H9 (cell line): ENCODE results near the gene POU2F1. TPM values are rescaled to one million over a fixed set of nuclear protein-coding genes. Genes with fewer than 3 reads are reported as not detected.

Source experiments
- DNase-seq: peaks from one replicate; pipeline ENCODE4 v3.0.0-alpha.2; 2017
- H2AFZ ChIP-seq: one replicate; pipeline ENCODE4 v1.6.1; 2013; ENCODE audit warnings: mild to moderate bottlenecking, low read length, control low read depth, moderate library complexity
- H2AK5ac ChIP-seq: 2 replicates; pipeline ENCODE4 v1.6.1; 2013; ENCODE audit warnings: low read length, control low read depth, mixed read lengths; ENCODE audit not compliant: insufficient read length
- H2BK120ac ChIP-seq: one replicate; pipeline ENCODE4 v1.6.1; 2013; ENCODE audit warnings: low read depth, mild to moderate bottlenecking, low read length, control low read depth, inconsistent platforms; ENCODE audit not compliant: poor library complexity, severe bottlenecking
- H2BK12ac ChIP-seq: 2 replicates; pipeline ENCODE4 v1.6.1; 2013; ENCODE audit warnings: low read length, control low read depth, mixed read lengths, low read depth; ENCODE audit not compliant: insufficient read length
- H2BK15ac ChIP-seq: 2 replicates; pipeline ENCODE4 v1.6.1; 2013; ENCODE audit warnings: low read depth, low read length, control low read depth
- H2BK20ac ChIP-seq: one replicate; pipeline ENCODE4 v1.6.1; 2013; ENCODE audit warnings: low read depth, mild to moderate bottlenecking, low read length, control low read depth, inconsistent platforms; ENCODE audit not compliant: poor library complexity, severe bottlenecking
- H2BK5ac ChIP-seq: 2 replicates; pipeline ENCODE4 v1.6.1; 2013; ENCODE audit warnings: low read length, control low read depth, mixed read lengths; ENCODE audit not compliant: insufficient read length
- H3K14ac ChIP-seq: 2 replicates; pipeline ENCODE4 v1.6.1; 2013; ENCODE audit warnings: low read length, control low read depth; ENCODE audit not compliant: insufficient read depth
- H3K18ac ChIP-seq: 2 replicates; pipeline ENCODE4 v1.6.1; 2013; ENCODE audit warnings: low read depth, mild to moderate bottlenecking, mixed read lengths, low read length, control low read depth; ENCODE audit not compliant: insufficient read length
- H3K23ac ChIP-seq: 2 replicates; pipeline ENCODE4 v1.6.1; 2013; ENCODE audit warnings: low read length, control low read depth, mixed read lengths, low read depth; ENCODE audit not compliant: insufficient read length
- H3K23me2 ChIP-seq: 2 replicates; pipeline ENCODE4 v1.6.1; 2013; ENCODE audit warnings: low read depth, mild to moderate bottlenecking, mixed read lengths, low read length, control low read depth; ENCODE audit not compliant: insufficient read length, poor library complexity, severe bottlenecking
- H3K27ac ChIP-seq: 2 replicates; pipeline ENCODE4 v1.5.1; 2013; ENCODE audit warnings: low read length, control low read depth, mixed read lengths, low read depth; ENCODE audit not compliant: insufficient read length
- H3K27me3 ChIP-seq: 2 replicates; pipeline ENCODE4 v1.6.1; 2013; ENCODE audit warnings: low read length, control low read depth, inconsistent platforms; ENCODE audit not compliant: insufficient read depth
- H3K4ac ChIP-seq: 2 replicates; pipeline ENCODE4 v1.6.1; 2013; ENCODE audit warnings: low read depth, mild to moderate bottlenecking, control low read depth, inconsistent platforms, low read length, moderate library complexity
- H3K4me1 ChIP-seq: 2 replicates; pipeline ENCODE4 v1.6.1; 2013; ENCODE audit warnings: low read length, control low read depth, inconsistent platforms; ENCODE audit not compliant: insufficient read depth
- H3K4me2 ChIP-seq: 2 replicates; pipeline ENCODE4 v1.6.1; 2013; ENCODE audit warnings: low read length, control low read depth, mixed read lengths; ENCODE audit not compliant: insufficient read length, insufficient read depth
- H3K56ac ChIP-seq: 2 replicates; pipeline ENCODE4 v1.6.1; 2013; ENCODE audit warnings: low read depth, mild to moderate bottlenecking, mixed read lengths, low read length, control low read depth; ENCODE audit not compliant: insufficient read length
- H3K79me1 ChIP-seq: 2 replicates; pipeline ENCODE4 v1.6.1; 2013; ENCODE audit warnings: low read depth, mild to moderate bottlenecking, moderate library complexity, low read length, control low read depth, inconsistent platforms; ENCODE audit not compliant: insufficient read depth, poor library complexity, severe bottlenecking
- H3K79me2 ChIP-seq: 2 replicates; pipeline ENCODE4 v1.6.1; 2013; ENCODE audit warnings: low read length, control low read depth, inconsistent platforms; ENCODE audit not compliant: insufficient read depth
- H3K9ac ChIP-seq: 2 replicates; pipeline ENCODE4 v1.6.1; 2013; ENCODE audit warnings: low read length, control low read depth, mixed read lengths; ENCODE audit not compliant: insufficient read length; ENCODE audit errors: extremely low read depth
- H3K9me3 ChIP-seq: one replicate; pipeline ENCODE4 v1.6.1; 2013; ENCODE audit warnings: low read depth, low read length, inconsistent platforms; ENCODE audit not compliant: control insufficient read depth
- H3T11ph ChIP-seq: one replicate; pipeline ENCODE4 v1.6.1; 2013; ENCODE audit warnings: mild to moderate bottlenecking, low read length, control low read depth, inconsistent platforms
- H4K20me1 ChIP-seq: one replicate; pipeline ENCODE4 v1.6.1; 2013; ENCODE audit not compliant: control insufficient read depth, insufficient read length, insufficient read depth
- H4K5ac ChIP-seq: 2 replicates; pipeline ENCODE4 v1.6.1; 2013; ENCODE audit warnings: low read depth, mild to moderate bottlenecking, mixed read lengths, low read length, control low read depth; ENCODE audit not compliant: insufficient read length
- H4K8ac ChIP-seq: replicated peaks from 2 replicates; pipeline ENCODE4 v1.6.1; 2013; ENCODE audit warnings: low read length, control low read depth, mixed read lengths, low read depth; ENCODE audit not compliant: insufficient read length
- H4K91ac ChIP-seq: 2 replicates; pipeline ENCODE4 v1.6.1; 2013; ENCODE audit warnings: low read depth, mild to moderate bottlenecking, moderate library complexity, mixed read lengths, low read length, control low read depth; ENCODE audit not compliant: insufficient read length
- H3K27ac Mint-ChIP-seq, 3 experiments: 2 replicates in 2 of 3; 3 replicates in 1 of 3; pipeline ENCODE4 v1.8.0; 2020 to 2021; ENCODE audit warnings: mixed read lengths in 3 of 3, mild to moderate bottlenecking in 1 of 3, moderate library complexity in 1 of 3
- H3K27me3 Mint-ChIP-seq: 2 replicates; pipeline ENCODE4 v1.8.0; 2021; ENCODE audit warnings: low read depth, mild to moderate bottlenecking, moderate library complexity, mixed read lengths
- H3K36me3 Mint-ChIP-seq, 3 experiments: 2 replicates in 2 of 3; 3 replicates in 1 of 3; pipeline ENCODE4 v1.8.0; 2020 to 2021; ENCODE audit warnings: low read depth in 3 of 3, mixed read lengths in 3 of 3; ENCODE audit not compliant: insufficient read depth in 1 of 3
- H3K4me1 Mint-ChIP-seq, 2 experiments: 2 replicates each; pipeline ENCODE4 v1.8.0; 2020; ENCODE audit warnings: mixed read lengths in 2 of 2
- H3K4me3 Mint-ChIP-seq, 2 experiments: 2 replicates in 1 of 2; 3 replicates in 1 of 2; pipeline ENCODE4 v1.8.0; 2020 to 2021; ENCODE audit warnings: mild to moderate bottlenecking in 2 of 2, mixed read lengths in 2 of 2, moderate library complexity in 1 of 2
- H3K9me3 Mint-ChIP-seq, 2 experiments: 2 replicates in 1 of 2; 3 replicates in 1 of 2; pipeline ENCODE4 v1.8.0; 2020; ENCODE audit warnings: mild to moderate bottlenecking in 2 of 2, mixed read lengths in 2 of 2, moderate library complexity in 1 of 2
- total RNA-seq: library from RNA; stranded (reverse); gene quantifications from 2 replicates; pipeline ENCODE4 v1.2.1, GENCODE V29; 2021
- TF ChIP-seq, protein P1 (sequence below): fragments of 200-600 bp; sonication (generic); conservative IDR thresholded peaks from 3 replicates; pipeline ENCODE4 v1.8.0; 2021; ENCODE audit warnings: antibody characterized with exemption, mild to moderate bottlenecking

Gene POU2F1
- total RNA-seq, 1 experiment from 2014 or later, result 62.5 TPM

DNA sequence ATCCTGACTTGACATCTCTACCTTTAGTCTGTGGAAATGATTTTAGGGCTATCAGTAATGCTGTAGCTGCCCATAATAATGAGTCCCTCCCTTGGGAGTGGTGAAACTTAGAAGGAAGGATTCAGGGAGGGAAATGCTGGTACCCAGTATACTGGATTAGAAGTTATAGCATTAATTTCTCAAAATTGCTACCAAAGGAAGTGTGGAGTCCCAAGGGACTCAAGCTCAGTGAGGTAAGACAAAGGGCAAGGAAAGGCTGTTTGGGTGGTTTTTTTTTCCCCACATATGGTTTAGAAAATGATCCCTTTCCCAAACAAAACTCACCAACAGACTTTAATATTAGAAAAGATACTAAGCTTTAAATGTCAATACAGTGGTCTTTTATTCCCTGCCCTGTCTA is 197.7 kb downstream of the POU2F1 start:
- Histone ChIP-seq H2BK120ac (no peak overlapping the region), H2BK20ac (no peak overlapping the region), H3K4me2 (no peak overlapping the region), H3K27me3 (no peaks in the 10 kb centered on the region), H3K4me1 (no peaks in the 10 kb centered on the region), H3K27ac (no peak overlapping the region), H2AFZ (no peak overlapping the region), H3K9me3 (no peaks in the 10 kb centered on the region), H2BK12ac (no peak overlapping the region), H4K20me1 (no peaks in the 10 kb centered on the region), H3K56ac (no peak overlapping the region), H2AK5ac (no peak overlapping the region), H2BK15ac (no peak overlapping the region), H3K23me2 (no peaks in the 10 kb centered on the region), H3K9ac (no peak overlapping the region), H3K14ac (no peak overlapping the region), H3K79me1 (no peaks in the 10 kb centered on the region), H2BK5ac (no peak overlapping the region), H4K8ac (no peak overlapping the region), H3K23ac (no peak overlapping the region), H3K18ac (no peak overlapping the region), H3K4ac (no peak overlapping the region), H4K5ac (no peak overlapping the region), H3K79me2 (no peaks in the 10 kb centered on the region), H3T11ph (no peak overlapping the region), H4K91ac (no peak overlapping the region)
- H3K4me3 Mint-ChIP-seq, result no peak overlapping the region
- no peaks in the 10 kb centered on the region for H3K9me3 Mint-ChIP-seq
- H3K27me3 Mint-ChIP-seq, result no peaks in the 10 kb centered on the region
- H3K36me3 Mint-ChIP-seq, result peaks cover 21 to 43% (median 41%) of the 10 kb centered on the region in 3 experiments; a peak in 6 of 7 replicates
- no peak overlapping the region; a peak in 1 of 7 replicates for H3K27ac Mint-ChIP-seq
- DNase-seq, result no peak
- H3K4me1 Mint-ChIP-seq, result peaks cover 7 to 19% of the 10 kb centered on the region in 2 experiments
- TF ChIP-seq, protein P1, sequence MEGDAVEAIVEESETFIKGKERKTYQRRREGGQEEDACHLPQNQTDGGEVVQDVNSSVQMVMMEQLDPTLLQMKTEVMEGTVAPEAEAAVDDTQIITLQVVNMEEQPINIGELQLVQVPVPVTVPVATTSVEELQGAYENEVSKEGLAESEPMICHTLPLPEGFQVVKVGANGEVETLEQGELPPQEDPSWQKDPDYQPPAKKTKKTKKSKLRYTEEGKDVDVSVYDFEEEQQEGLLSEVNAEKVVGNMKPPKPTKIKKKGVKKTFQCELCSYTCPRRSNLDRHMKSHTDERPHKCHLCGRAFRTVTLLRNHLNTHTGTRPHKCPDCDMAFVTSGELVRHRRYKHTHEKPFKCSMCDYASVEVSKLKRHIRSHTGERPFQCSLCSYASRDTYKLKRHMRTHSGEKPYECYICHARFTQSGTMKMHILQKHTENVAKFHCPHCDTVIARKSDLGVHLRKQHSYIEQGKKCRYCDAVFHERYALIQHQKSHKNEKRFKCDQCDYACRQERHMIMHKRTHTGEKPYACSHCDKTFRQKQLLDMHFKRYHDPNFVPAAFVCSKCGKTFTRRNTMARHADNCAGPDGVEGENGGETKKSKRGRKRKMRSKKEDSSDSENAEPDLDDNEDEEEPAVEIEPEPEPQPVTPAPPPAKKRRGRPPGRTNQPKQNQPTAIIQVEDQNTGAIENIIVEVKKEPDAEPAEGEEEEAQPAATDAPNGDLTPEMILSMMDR, result no peak
